ENCODE data around the gene HDAC4. TPM values are rescaled to one million over a fixed set of nuclear protein-coding genes. Genes with fewer than 3 reads are reported as not detected.

Gene HDAC4
- total and polyA plus RNA-seq, 4 donors, result 2.9 to 37.2 (median 4.4) TPM

- TF ChIP-seq ZBTB33 (IDR thresholded peaks at IDR 0.05), result no peak
Observed at GRCh38 chr2:239092571-239093294, 308.1 kb downstream of the HDAC4 start (continued).

GRCh38 chr2:239089884-239090283 is 310.9 kb downstream of the HDAC4 start:
- H3K9ac ChIP-seq (ENCODE audit: low read depth in 1 of 2, low read length in 2 of 2), result no peak overlapping the region
- no peaks in the 10 kb centered on the region for H3K4me1 ChIP-seq (ENCODE audit: control insufficient read depth in 4 of 4, insufficient read depth in 4 of 4, low read length in 3 of 4)
- H3K9me3 ChIP-seq (ENCODE audit: control insufficient read depth in 4 of 4, low read length in 3 of 4), result no peaks in the 10 kb centered on the region
- no peak for DNase-seq (ENCODE audit: low spot score)
- no peak overlapping the region for H3K4me3 ChIP-seq (ENCODE audit: low read depth in 1 of 3, low read length in 3 of 3)
- TF ChIP-seq SP1 (IDR thresholded peaks at IDR 0.05) (no peak), ATF3 (IDR thresholded peaks at IDR 0.05) (no peak), JUND (IDR thresholded peaks at IDR 0.05) (no peak), REST (IDR thresholded peaks at IDR 0.05) (no peak), FOXA1 (IDR thresholded peaks at IDR 0.05) (no peak), GABPA (IDR thresholded peaks at IDR 0.05 in 1 of 2, conservative IDR thresholded peaks at IDR 0.05 in 1 of 2) (no peak), TAF1 (conservative IDR thresholded peaks at IDR 0.05) (no peak), FOXA2 (IDR thresholded peaks at IDR 0.05) (no peak), RXRA (IDR thresholded peaks at IDR 0.05) (no peak), RAD21 (IDR thresholded peaks at IDR 0.05) (no peak), MAX (IDR thresholded peaks at IDR 0.05) (no peak), YY1 (IDR thresholded peaks at IDR 0.05) (no peak)
- H3K27me3 ChIP-seq (ENCODE audit: control insufficient read depth in 4 of 4, insufficient read depth in 4 of 4, low read length in 3 of 4), result no peaks in the 10 kb centered on the region
- H3K36me3 ChIP-seq (ENCODE audit: control insufficient read depth in 4 of 4, insufficient read depth in 3 of 4, low read depth in 1 of 4, low read length in 3 of 4), result peaks cover 0 to 15% (median 3%) of the 10 kb centered on the region in 4 donors
- H3K27ac ChIP-seq (ENCODE audit: low read depth in 1 of 2, low read length in 2 of 2), result no peak overlapping the region
- WGBS, result 96% methylated on average over 13 of the region's 13 CpGs

- no peaks in the 10 kb centered on the region for H3K4me1 ChIP-seq (ENCODE audit: control insufficient read depth in 4 of 4, insufficient read depth in 4 of 4, low read length in 3 of 4)
Observed at GRCh38 chr2:239087046-239087710, 313.6 kb downstream of the HDAC4 start.

More at GRCh38 chr2:239087046-239087710, 313.6 kb downstream of the HDAC4 start:
- Histone ChIP-seq H3K4me3 (ENCODE audit: low read depth in 1 of 3, low read length in 3 of 3) (no peak overlapping the region), H3K27ac (ENCODE audit: low read depth in 1 of 2, low read length in 2 of 2) (no peak overlapping the region), H3K27me3 (ENCODE audit: control insufficient read depth in 4 of 4, insufficient read depth in 4 of 4, low read length in 3 of 4) (no peaks in the 10 kb centered on the region), H3K36me3 (ENCODE audit: control insufficient read depth in 4 of 4, insufficient read depth in 3 of 4, low read depth in 1 of 4, low read length in 3 of 4) (peaks cover 0 to 21% (median 3%) of the 10 kb centered on the region in 4 donors), H3K9ac (ENCODE audit: low read depth in 1 of 2, low read length in 2 of 2) (no peak overlapping the region), H3K9me3 (ENCODE audit: control insufficient read depth in 4 of 4, low read length in 3 of 4) (no peaks in the 10 kb centered on the region)
- TF ChIP-seq YY1 (IDR thresholded peaks at IDR 0.05), result no peak
- TF ChIP-seq NR2F2 (IDR thresholded peaks at IDR 0.05), result no peak
- no peak for TF ChIP-seq RXRA (IDR thresholded peaks at IDR 0.05)
- no peak for TF ChIP-seq RAD21 (IDR thresholded peaks at IDR 0.05)
- TF ChIP-seq CTCF (IDR thresholded peaks at IDR 0.05; ENCODE audit: low read depth, low read length, missing input control), result no peak
- no peak for TF ChIP-seq FOXA2 (IDR thresholded peaks at IDR 0.05)
- TF ChIP-seq GABPA (IDR thresholded peaks at IDR 0.05 in 1 of 2, conservative IDR thresholded peaks at IDR 0.05 in 1 of 2), result no peak
- no peak for TF ChIP-seq JUND (IDR thresholded peaks at IDR 0.05)
- TF ChIP-seq FOXA1 (IDR thresholded peaks at IDR 0.05), result no peak
- no peak for TF ChIP-seq EGR1 (IDR thresholded peaks at IDR 0.05; ENCODE audit: low read depth in 2 of 2)
- no peak for TF ChIP-seq ZBTB33 (IDR thresholded peaks at IDR 0.05)
- TF ChIP-seq SP1 (IDR thresholded peaks at IDR 0.05), result no peak
- no peak for TF ChIP-seq ATF3 (IDR thresholded peaks at IDR 0.05)
- WGBS, result 96% methylated on average over 21 of the region's 21 CpGs
- DNase-seq (ENCODE audit: low spot score), result no peak
